ENCODE data around the gene SAFB2.

The SAFB2 gene

GRCh38 chr19:5605362-5605761 lies 17.2 kb downstream of the SAFB2 start:
- no peak for DNase-seq

DNA sequence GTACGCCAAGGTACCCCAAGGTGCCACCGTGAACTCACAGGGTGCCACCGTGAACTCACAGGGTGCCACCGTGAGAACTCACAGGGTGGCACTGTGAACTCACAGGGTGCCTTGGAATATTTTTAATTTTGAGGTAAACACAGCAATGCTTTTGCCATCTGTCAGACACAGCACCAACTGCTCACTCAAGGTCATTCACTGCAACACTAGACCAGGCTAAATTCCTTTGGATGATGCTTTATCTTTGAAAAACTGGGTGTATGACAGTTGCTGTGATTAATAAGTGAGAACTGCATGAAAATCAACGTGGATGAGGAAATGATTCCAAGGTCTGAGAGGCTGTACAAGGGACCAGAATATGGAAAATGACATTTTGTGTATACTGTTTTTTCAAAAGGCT lies 18.9 kb downstream of the SAFB2 start:
- no peak for DNase-seq

- no peak for DNase-seq
Measured at GRCh38 chr19:5600797-5601196, 21.8 kb downstream of the SAFB2 start.

DNA sequence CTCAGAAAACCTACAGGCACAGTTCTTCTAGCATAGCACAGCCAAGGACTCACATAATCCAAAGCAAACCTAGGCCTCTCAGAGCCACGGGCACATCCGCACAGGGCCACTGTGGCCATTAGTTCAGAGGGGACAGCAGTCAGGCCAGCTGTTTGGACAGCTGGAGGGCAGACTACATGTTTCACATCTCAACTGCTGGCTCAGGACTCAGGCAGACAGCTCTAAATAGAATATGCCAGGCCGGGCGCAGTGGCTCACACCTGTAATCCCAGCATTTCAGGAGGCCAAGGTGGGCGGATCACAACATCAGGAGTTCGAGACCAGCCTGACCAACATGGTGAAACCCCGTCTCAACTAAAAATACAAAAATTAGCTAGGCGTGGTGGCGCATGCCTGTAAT lies 26.8 kb downstream of the SAFB2 start:
- no peak for DNase-seq

- DNase-seq = peak; percentile 95
Measured at GRCh38 chr19:5595129-5595528, 27.4 kb downstream of the SAFB2 start.

DNA sequence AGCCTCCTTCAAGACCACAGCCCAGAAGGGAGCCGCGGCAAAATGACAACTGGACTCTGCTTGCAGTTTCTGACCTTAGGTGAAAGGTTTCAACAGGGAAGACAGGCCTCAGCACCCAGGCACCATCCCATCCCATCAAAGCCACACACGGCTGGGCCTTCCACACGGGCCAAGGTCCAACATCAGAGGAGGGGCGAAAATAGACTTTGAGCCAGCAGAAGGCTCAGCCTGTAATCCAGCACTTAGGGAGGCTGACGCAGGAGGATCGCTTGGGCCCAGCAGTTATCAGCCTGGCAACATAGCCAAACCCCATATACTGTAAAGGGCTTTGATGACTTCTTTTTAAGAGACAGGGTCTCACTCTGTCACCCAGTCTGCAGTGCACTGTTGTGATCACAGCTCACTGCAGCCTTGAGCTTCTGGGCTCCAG lies 28.0 kb downstream of the SAFB2 start:
- DNase-seq = no peak

DNA sequence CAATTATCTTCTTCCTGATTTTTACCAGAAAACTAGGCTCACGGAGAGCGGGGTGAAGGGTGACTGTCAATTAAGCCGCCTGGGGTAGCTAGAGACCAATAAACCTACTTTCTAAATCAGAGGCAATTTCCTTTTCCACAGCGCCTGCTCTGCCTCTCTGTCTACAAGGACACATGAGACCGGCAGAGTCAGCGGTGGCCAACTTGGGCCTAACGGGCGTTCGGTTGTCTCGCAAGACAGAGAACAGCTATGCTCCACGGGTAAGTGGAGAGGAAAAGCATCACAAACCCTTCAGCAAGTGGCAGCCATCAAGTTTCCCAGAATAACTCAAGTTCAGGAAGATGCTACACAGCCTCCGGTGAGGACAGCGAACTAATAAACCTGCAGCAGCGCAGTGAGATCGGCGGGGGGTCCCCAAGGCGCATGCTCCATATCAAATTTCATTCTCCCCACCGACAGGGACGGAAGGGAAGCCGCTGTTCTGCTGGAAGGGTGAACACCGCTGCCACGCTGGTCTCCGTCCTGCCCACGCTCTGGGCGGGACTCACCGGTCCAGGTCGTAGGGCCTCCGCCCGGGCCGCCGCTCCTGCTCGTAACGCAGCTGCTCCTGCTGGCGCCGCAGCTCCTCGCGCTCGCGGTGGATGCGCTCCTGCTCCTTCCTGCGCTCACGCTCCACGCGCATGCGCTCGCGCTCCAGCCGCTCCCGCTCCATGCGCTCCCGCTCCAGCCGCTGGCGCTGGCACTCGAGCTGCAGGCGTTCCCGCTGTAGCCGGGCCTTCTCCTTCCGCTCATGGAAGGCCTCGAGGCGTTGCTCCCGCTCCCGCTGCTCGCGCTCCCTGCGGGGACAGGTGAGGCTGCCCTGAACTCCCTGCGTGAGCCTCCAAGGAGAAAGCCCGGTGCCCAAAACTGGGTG lies 29.0 kb downstream of the SAFB2 start:
- no peak for DNase-seq

DNA sequence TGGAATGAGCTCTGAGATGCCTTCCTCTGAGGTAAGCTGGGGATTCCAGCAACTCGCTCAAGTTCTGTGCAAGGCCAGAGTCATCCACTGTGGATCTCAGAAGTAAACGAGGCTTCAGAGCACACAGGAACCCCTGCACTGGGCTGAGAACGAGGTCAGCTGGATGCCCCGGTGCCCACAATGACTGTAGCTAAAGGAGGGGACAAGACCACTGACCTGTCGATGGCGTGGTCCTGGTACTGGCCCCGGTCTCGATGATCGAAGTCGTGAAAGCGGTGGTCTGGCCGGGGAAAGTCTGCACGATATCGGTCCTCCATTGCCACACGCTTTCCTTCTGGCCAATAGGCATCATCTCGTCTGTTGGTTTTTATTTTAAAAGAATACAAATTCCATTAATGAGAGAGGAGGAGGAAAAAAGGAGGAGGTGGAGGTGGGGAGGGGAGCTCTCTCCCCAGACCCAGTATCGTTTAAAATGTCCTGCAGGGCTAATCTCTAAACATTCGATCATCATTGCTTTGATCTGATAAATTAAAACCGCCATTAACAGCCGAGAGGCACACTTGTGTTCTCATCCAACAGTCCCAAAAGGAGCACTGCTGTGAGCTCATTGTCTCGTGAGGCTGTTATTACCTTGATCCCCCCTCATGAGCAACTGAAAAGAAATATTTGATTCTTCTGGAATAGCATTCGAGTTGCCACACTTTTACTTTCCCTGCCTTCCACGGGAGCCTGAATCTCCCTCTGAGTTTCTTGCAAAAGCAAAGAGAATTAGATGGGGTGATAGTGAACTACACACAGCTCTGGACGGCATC lies 29.8 kb downstream of the SAFB2 start:
- no peak for DNase-seq

DNA sequence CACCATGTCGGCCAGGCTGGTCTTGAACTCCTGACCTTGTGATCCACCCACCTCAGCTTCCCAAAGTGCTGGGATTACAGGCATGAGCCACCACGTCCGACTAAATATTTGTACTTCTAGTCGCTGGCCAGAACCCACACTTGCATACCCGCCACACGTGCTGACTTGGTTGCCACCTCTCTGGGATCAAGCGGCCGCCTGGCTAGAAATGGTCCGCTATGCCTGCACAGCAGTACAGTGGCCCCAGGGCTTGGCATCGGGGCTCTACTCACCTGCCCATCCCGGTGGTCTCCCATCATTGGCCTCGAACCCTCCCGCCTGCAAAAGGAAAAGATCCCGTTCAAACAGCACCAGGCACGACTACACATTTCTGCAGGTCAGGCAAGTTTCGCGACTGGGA lies 31.1 kb downstream of the SAFB2 start:
- no peak for DNase-seq

- no peak for DNase-seq
Measured at GRCh38 chr19:5590865-5591154, 31.8 kb downstream of the SAFB2 start.

- DNase-seq = no peak
Measured at GRCh38 chr19:5590151-5590864, 32.3 kb downstream of the SAFB2 start.

GRCh38 chr19:5588906-5589676 lies 33.5 kb downstream of the SAFB2 start:
- no peak for DNase-seq

DNA sequence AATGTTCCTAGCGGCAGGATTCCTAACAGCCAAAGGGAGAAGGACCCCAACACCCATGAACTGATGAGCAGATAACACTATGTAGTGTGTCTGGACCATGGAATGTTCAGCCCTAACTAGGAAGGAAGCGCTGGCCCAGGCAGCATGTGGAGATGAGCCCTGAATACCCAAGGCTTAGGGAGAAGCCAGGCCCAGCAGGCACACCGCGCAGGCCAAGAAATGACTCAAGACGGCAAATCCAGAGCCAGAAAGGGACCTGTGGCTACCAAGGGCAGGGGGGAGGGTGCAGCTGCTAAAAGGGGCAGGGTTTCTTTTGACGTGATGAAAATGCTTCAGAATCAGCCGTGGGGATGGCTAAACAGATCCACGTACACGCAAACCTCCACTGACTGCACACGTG lies 34.1 kb downstream of the SAFB2 start:
- no peak for DNase-seq

DNA sequence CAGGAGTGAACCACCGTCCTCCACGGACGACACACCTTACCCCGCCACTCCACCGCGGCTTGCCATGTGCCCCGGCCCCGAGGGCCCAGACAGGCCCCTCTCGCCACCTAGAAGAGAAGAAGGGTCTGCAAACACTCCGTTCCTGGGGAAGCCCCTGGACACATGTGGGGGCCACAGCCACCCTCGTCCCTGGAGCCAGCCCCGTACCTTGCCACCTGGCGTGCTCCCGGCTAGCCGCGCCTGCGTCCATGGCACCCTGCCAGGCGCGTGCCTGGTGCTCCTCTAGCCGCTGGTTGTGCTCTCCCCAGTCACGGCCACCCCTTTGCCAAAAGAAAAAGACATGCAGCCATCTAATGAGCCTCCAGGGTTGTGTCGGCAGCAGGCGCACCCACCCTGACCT lies 34.9 kb downstream of the SAFB2 start:
- peak; percentile 87 for DNase-seq

DNA sequence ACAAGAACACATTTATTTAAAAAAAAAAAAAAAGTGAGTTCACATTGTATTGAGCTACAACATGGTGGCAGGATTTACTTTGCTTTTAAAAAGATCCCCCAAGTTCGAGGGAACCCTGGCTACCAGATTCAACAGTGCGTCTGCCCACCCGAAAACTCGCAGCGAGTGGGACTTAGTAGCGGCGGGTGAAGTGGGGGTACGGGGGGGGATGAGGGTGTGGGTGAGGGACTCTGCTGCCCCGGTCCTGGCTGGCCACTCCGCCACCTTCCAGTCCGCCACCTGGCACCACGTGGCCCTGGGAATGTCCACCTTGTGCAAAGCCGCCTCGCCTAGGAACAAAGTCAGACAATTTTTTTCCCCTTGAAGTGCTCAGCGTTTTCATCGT lies 35.5 kb downstream of the SAFB2 start:
- DNase-seq = no peak

GRCh38 chr19:5586300-5587070 lies 36.1 kb downstream of the SAFB2 start:
- DNase-seq = peak; percentile 28

GRCh38 chr19:5585461-5586299 lies 36.9 kb downstream of the SAFB2 start:
- DNase-seq = peak; percentile 87

- DNase-seq = peak; percentile 43
Measured at GRCh38 chr19:5580161-5580571, 42.4 kb downstream of the SAFB2 start.

- no peak for DNase-seq
Measured at GRCh38 chr19:5579697-5580096, 42.9 kb downstream of the SAFB2 start.

- DNase-seq = no peak
Measured at GRCh38 chr19:5579286-5579685, 43.3 kb downstream of the SAFB2 start.

All from NCI-H510A treated with DMSO at 0.1 percent for 48 hours (cell line).